ENCODE results near the gene ABTB2.
"Not testable (repeated sequence)": the region's sequence is repeated elsewhere in the genome, so short reads cannot be mapped to it uniquely, and the experiment has no call there.

The ABTB2 gene

DNA sequence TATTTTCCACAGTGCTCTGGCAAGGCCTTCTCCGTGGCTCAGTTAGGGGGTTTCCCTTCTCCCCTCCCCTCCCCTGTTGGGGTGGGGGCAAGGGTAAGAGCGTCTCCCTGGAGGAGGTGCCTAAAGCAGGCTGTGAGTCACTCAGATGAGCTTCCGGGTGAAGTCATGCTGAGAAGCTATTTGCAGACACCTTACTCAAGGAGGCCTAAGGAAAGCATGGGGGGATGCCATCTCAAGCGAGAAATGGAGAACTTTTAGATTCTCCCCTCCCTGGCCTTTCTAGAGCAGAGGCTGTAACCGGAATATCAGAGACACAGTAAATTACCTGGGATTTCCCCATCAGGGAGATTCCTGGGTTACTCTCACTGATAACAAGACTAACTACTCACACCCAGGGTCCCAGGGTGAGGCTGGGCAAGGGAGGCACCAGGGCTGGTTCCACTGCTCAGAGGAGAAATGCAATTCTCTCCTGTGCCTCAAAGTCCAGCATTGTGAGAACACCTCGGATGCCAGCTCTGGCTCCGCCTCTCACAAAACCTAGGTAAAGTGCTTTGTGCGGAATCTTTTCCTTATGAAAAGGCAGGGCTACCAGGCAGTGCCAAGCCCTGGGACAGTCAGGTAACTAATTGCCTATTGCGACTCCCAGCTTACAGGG, 123.6 kb downstream of the ABTB2 start:
- peak; percentile 71 to 83 for DNase-seq

DNA sequence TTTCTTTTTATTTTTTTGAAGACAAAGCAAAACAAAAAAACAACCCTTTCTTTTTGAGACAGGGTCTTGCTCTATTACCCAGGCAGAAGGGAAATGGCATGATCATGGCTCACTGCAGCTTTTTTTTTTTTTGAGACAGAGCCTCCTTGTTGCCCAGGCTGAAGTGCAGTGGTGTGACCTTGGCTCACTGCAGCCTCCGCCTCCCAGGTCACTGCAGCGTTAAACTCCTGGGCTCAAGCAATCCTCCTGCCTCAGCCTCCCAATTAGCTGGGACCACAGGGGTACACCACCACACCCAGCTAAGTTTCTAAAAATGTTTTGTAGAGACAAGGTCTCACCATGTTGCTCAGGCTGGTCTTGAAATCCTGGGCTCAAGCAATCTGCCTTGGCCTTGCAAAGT, 124.6 kb downstream of the ABTB2 start:
- no peak for DNase-seq

- no peak for DNase-seq
These were observed 125.0 kb downstream of the ABTB2 start for GRCh38 chr11:34232807-34233206.

DNA sequence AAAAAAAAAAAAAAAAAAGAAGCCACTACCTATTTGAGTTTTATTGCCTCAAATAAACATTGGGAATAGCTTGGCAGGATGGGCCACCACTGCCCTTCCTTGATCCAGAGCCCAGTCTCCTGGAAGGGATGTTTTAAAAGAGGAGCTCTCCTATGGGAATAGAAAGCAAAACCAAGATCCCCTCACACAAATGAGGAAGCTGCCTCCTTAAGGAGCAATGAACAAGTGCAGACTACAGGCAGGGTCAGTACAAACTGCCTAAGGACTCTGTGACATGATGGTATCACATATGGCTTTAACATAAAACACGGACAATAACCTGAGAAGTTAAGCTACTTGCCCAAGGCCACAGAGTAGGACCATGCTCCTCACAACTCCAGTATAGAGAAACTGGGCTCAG, 131.6 kb downstream of the ABTB2 start:
- no peak for DNase-seq

GRCh38 chr11:34225091-34225490, 132.7 kb downstream of the ABTB2 start:
- DNase-seq, result no peak

DNA sequence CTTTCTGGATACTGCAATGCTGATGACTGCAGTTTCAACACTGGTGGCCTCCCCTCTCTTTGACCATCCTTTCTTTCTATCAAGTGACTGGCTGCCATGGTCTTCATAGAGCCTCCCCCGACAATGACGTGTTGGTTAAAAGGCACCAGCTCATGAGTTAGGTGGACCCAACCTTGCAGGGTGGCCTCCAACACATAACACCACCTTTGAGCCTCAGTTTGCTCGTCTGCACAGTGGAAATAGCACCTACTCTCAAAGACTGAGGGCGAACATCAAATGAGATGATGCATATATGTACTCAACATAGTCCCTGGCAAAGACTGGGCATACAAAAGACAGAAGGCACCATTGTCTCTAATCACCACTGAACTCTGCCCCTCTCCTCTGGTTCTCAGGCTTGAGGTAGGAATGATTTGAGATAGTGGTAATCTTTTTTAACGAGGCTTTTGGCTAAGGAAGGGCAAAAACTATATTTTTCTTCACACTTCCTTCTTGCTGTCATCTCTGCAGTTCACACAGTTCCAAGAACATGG, 133.3 kb downstream of the ABTB2 start:
- DNase-seq, result no peak

DNA sequence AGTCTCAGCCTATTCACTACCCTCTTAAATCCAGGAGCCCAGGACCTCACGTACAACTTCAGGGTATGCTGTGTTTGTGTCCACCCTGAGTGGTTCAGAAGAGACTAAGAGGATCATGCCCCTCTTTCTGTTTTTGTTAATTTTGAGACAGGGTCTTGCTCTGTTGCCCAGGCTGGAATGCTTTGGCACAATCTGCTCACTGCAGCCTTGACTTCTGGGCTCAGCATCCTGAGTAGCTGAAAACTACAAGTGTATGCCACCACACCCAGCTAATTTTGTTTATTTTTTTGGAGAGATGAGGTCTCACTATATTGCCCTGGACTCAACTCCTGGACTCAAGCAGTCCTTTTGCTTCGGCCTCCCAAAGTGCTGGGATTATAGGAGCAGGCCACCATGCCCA, 133.9 kb downstream of the ABTB2 start:
- no peak for DNase-seq

DNA sequence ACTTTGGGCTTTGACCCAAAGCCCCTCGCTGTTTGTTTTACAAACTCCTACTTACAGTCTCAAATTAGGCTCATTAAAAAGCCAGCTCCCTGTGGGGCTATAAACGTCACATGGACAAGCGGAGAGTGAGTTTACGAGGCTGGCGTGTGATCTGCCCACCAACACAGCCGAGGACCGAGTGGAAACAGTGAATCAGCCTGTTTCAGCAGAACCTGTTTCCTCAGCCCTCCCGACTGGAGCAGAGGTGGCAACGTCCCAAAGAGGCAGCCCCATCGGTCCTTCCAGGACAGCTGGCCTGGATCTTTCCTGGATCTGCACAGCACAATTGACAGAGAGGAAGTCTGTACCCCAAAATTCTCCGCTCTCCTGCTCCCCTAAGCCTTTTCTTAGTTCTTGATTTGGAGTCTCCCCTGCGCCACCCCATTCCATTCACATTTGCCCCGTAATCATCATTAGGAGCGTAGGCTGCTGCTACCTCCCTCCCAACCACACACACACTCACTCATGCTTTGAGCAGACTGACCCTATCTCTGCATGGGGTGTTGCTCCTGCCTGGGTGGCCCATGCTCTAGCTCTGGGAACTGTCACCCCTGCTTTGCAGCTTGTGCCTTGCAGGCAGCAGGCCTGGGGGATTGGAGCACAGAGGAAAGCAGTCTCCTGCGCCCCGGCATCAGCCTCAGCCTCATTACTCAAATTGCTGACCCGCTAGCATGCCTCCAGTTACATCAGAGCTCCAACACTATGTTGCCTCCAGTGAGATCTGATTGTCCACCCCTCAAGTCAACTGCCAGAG, 134.6 kb downstream of the ABTB2 start:
- no peak for DNase-seq

DNA sequence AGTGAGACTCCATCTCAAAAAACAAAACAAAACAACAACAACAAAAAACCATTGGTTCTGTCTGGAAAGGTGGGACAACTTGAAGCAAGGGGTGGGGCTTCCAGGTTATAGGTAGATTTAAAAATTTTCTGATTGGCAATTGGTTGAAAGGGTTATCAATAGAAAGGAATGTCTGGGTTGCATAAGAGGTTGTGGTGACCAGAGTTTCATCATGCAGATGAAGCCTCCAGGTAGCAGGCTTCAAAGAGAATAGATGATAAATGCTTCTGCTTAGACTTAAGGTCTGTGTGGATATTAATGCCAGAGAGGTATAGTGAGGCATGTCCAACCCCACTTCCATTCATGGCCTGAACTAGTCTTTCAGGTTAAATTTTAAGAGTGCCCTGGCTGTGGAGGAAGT, 135.8 kb downstream of the ABTB2 start:
- no peak for DNase-seq

DNA sequence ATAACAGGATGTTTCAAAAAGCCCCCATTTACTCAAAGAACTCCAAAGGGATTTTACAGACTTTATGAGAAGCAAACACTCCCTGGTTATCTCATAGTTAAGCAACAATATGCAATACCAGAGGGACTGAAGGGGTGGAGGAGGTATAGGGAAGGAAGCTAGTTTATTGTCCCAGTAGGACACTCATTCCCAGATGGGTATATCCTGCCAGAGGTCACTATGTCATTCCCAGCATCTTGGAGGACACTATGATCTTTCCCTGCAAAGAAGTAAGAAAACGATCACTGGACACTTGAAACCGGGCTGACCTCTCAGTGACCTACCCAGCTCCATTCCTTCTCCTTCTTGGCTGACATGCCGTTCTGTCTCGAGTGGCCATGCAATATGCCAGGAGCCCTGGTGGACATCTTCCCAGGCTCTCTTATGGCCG, 137.9 kb downstream of the ABTB2 start:
- no peak for DNase-seq

- DNase-seq, result no peak
These were observed 138.5 kb downstream of the ABTB2 start for GRCh38 chr11:34219279-34219678.

GRCh38 chr11:34218756-34219155, 139.1 kb downstream of the ABTB2 start:
- DNase-seq, result not testable (repeated sequence)

- DNase-seq, result no peak
These were observed 139.7 kb downstream of the ABTB2 start for GRCh38 chr11:34218067-34218466.

GRCh38 chr11:34216706-34217105, 141.1 kb downstream of the ABTB2 start:
- DNase-seq, result no peak

- DNase-seq, result no peak
These were observed 141.9 kb downstream of the ABTB2 start for GRCh38 chr11:34215806-34216453.

- peak in 1 of 2 donors; percentile 10 for DNase-seq
These were observed 142.6 kb downstream of the ABTB2 start for GRCh38 chr11:34214961-34215805.

DNA sequence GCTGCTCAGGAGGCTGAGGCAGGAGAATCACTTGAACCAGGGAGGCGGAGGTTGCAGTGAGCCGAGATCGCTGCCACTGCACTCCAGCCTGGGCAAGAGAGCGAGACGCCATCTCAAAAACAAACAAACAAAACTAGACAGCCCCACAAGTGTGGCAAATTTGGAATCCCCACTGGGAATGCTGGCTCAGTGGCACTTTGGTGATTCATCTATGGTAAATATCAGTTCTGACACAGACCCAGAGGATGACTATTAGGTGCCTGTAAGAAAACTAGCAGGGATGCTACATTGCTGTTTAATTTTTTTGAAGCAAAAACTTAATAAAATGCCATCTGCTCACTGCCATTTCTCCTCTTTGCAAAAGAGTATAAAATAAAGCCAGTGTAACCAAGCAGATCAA, 144.4 kb downstream of the ABTB2 start:
- no peak for DNase-seq

DNA sequence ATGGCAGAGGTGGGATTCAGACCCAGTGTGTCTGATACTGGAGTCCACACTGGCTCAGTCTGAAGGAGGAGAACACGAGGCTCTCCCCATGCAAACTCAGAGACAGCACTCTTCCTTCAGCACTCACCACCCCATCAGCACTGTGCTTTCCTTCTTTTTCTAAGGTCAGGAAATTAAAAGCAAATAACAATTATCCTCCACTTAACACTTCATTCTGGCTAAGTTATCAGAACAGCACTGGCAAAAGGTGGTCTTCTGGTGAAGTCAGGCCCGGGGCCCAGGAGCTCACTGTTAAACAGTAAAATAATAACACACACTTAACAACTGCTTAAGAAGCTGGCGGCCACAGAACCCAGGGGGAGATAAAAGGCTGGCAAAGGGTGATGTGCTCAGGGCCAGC, 145.2 kb downstream of the ABTB2 start:
- DNase-seq, result no peak

DNA sequence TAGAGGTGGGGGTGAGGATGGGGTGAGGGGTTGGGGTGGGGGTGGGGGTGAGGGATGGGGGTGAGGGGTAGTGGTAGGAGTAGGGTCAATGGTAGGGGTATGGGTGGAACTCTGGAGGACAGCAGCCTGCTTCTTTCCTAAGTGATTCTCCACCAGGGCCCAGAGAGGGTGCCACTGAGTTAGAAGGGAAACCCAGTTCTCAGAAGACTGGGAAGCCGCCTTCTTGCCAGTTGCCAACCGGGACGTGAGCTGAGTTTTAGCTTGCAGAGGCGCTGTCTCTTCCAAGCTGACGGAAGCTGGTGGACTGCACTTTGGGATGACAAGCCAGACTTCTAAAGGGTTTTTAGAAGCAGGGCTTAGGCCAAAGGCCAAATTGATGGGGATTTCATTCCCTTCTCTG, 148.0 kb downstream of the ABTB2 start:
- no peak for DNase-seq

- peak in 1 of 2 donors; percentile 55 for DNase-seq
These were observed 149.3 kb downstream of the ABTB2 start for GRCh38 chr11:34208266-34209135.

DNA sequence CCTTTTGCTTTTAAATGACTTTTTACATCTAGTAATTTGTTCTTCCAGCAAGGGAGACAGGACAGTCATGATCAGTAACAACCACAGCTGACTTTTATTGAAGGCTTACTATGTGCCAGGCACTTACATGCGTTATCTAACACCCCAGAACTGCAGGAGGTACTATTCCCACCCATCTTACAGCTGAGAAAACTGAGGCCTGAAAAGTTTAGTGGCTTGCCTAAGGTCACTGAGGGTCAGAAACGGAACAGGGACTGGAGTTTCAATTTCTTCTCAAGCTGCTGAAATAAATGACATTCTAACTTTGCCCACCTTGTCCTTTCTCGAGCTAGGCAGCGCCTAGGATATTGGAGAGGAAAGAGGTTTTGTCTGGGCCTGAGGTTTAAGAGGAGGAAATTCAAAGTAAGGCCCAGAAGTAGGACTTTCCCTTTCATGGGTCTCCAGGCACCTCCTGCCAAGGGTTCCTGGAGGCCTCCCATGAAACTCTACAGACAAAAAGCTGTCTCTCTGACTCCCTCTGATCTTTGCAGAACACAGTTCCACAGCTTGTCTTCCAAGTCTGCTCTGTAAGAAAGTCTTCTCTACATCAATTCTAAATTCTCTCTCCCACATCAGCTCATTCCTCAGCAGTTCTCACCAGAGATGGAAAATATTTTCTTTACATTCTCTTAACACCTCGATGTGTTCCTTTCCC, 150.2 kb downstream of the ABTB2 start:
- no peak for DNase-seq
